Measurements from ENCODE around the gene MALRD1. TPM values are rescaled to one million over a fixed set of nuclear protein-coding genes. Genes with fewer than 3 reads are reported as not detected.

MALRD1 gene
- total and polyA plus RNA-seq, 2 of the 8 experiments (the other 6 are each of a cell fraction or from before 2014, with no cell fraction given) = 0.32 to 0.35 TPM

DNA sequence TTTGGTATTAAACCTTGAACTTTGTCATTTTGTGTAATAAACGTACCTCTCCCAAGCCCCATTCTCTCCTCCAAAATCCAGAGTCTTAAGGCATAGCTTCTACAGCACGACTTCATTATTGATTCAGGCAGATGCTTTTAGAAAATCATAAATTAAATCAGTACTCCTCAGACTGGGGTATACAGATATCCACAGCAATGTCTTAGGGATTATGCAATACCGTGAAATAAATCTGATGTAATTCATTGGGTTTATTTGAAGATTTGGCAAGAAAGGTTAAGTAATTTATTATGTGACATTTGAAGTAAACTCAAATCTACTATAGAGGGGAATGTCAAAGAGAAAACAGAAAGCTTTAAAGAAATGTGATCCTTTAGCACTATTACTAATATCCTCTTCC is 521.5 kb downstream of the MALRD1 start:
- Histone ChIP-seq H2BK5ac (ENCODE audit: low read depth, low read length) (no peak overlapping the region), H4K91ac (replicated peaks; ENCODE audit: insufficient read length, low read length) (no peak overlapping the region), H4K20me1 (replicated peaks in 1 of 2; ENCODE audit: control insufficient read depth in 1 of 2, insufficient read depth in 2 of 2, low read length in 2 of 2) (no peaks in the 10 kb centered on the region), H2BK20ac (ENCODE audit: low read length) (no peak overlapping the region), H3K79me2 (ENCODE audit: control insufficient read depth in 1 of 2, insufficient read depth in 2 of 2, low read length in 2 of 2) (no peaks in the 10 kb centered on the region), H2AK5ac (ENCODE audit: low read depth, low read length) (no peak overlapping the region), H2BK120ac (replicated peaks; ENCODE audit: low read depth, low read length) (no peak overlapping the region), H3K27me3 (replicated peaks in 1 of 4; ENCODE audit: control insufficient read depth in 3 of 4, extremely low read depth in 1 of 4, insufficient read depth in 3 of 4, low read length in 3 of 4) (no peaks in the 10 kb centered on the region), H3K4me3 (ENCODE audit: extremely low read depth in 1 of 4, insufficient read depth in 2 of 4, low read depth in 3 of 4, low read length in 4 of 4) (no peak overlapping the region), H3K18ac (ENCODE audit: extremely low read depth, low read length) (no peak overlapping the region), H3K23ac (ENCODE audit: insufficient read length) (no peak overlapping the region), H3K4ac (replicated peaks; ENCODE audit: insufficient read length, low read depth, low read length) (no peak overlapping the region), H2BK12ac (ENCODE audit: low read depth, low read length) (no peak overlapping the region), H3K4me1 (replicated peaks in 1 of 4; ENCODE audit: control insufficient read depth in 3 of 4, insufficient read depth in 4 of 4, low read length in 3 of 4) (no peaks in the 10 kb centered on the region), H3K79me1 (ENCODE audit: low read depth, low read length) (no peaks in the 10 kb centered on the region), H3K14ac (ENCODE audit: insufficient read length) (no peak overlapping the region), H3K9me3 (ENCODE audit: insufficient read depth in 2 of 2, low read depth in 1 of 2, low read length in 1 of 2) (no peaks in the 10 kb centered on the region), H3K27ac (ENCODE audit: low read depth, low read length) (no peak overlapping the region), H3K36me3 (ENCODE audit: control insufficient read depth in 2 of 4, insufficient read depth in 4 of 4, low read length in 3 of 4) (no peaks in the 10 kb centered on the region), H3K56ac (replicated peaks; ENCODE audit: insufficient read length, low read depth, low read length) (no peak overlapping the region), H4K5ac (ENCODE audit: insufficient read length, low read depth, low read length) (no peak overlapping the region), H2AFZ (ENCODE audit: low read length) (no peak overlapping the region), H3K23me2 (ENCODE audit: low read depth, low read length) (no peaks in the 10 kb centered on the region), H3K9ac (replicated peaks in 1 of 4; ENCODE audit: extremely low read depth in 1 of 4, low read depth in 3 of 4, low read length in 3 of 4) (no peak overlapping the region), H3K4me2 (ENCODE audit: insufficient read depth in 1 of 2, low read depth in 2 of 2, low read length in 2 of 2) (no peak overlapping the region), H2BK15ac (ENCODE audit: low read length) (no peak overlapping the region), H4K8ac (ENCODE audit: extremely low read depth, insufficient read depth, low read length) (no peak overlapping the region)
- FAIRE-seq = no peak
- CTCF ChIA-PET (ENCODE audit: partially characterized antibody) = no interaction called here
- TF ChIP-seq SIN3A (conservative IDR thresholded peaks at IDR 0.05 in 1 of 2, IDR thresholded peaks at IDR 0.05 in 1 of 2; ENCODE audit: low read depth in 1 of 2, low read length in 2 of 2) (no peak), GTF2F1 (IDR thresholded peaks at IDR 0.05; ENCODE audit: borderline replicate concordance, low read depth, low read length) (no peak), USF2 (IDR thresholded peaks at IDR 0.05; ENCODE audit: low read length) (no peak), CEBPB (IDR thresholded peaks at IDR 0.05; ENCODE audit: low read depth, low read length) (peak; percentile 8; the same call in 1 of the 2 replicates), CBX8 (IDR thresholded peaks at IDR 0.05; ENCODE audit: borderline replicate concordance, low read depth, low read length) (no peak), EZH2 (IDR thresholded peaks at IDR 0.05; ENCODE audit: low read depth, low read length, severe bottlenecking) (no peak), EGR1 (IDR thresholded peaks at IDR 0.05; ENCODE audit: borderline replicate concordance, low read depth, low read length) (no peak), CTBP2 (IDR thresholded peaks at IDR 0.05; ENCODE audit: borderline replicate concordance, insufficient read depth, insufficient read length, low read length) (no peak)
- POLR2A ChIA-PET (ENCODE audit: partially characterized antibody) = no interaction called here
- WGBS, 2 experiments (ENCODE audit: extremely low coverage in 1 of 2, insufficient coverage in 1 of 2, insufficient read length in 1 of 2, insufficient replicate concordance in 2 of 2, low coverage in 1 of 2, low lambda C conversion rate in 2 of 2, missing lambda C conversion rate in 1 of 2) = 63% methylated on average over 3 of the region's 3 CpGs; no CpG with 5 or more reads in 1 of the 2 experiments
- DNase-seq (ENCODE audit: low read depth in 1 of 2, low spot score in 2 of 2) = no peak
